LHCN-M2 (cell line): ENCODE data around the gene ARHGEF4. TPM values are rescaled to one million over a fixed set of nuclear protein-coding genes. Genes with fewer than 3 reads are reported as not detected.

ENCODE experiments used
- DNase-seq: peaks from one replicate; pipeline ENCODE4 v3.0.0-alpha.2; 2012; ENCODE audit warnings: low read depth
- total RNA-seq: library from RNA; depleted of rRNA; stranded (reverse); fragments of >200 nt; gene quantifications from 2 replicates; pipeline ENCODE4 v1.2.3, GENCODE V29; 2014

Gene ARHGEF4
- total RNA-seq, 1 experiment from 2014 or later, result 0.23 TPM

DNA sequence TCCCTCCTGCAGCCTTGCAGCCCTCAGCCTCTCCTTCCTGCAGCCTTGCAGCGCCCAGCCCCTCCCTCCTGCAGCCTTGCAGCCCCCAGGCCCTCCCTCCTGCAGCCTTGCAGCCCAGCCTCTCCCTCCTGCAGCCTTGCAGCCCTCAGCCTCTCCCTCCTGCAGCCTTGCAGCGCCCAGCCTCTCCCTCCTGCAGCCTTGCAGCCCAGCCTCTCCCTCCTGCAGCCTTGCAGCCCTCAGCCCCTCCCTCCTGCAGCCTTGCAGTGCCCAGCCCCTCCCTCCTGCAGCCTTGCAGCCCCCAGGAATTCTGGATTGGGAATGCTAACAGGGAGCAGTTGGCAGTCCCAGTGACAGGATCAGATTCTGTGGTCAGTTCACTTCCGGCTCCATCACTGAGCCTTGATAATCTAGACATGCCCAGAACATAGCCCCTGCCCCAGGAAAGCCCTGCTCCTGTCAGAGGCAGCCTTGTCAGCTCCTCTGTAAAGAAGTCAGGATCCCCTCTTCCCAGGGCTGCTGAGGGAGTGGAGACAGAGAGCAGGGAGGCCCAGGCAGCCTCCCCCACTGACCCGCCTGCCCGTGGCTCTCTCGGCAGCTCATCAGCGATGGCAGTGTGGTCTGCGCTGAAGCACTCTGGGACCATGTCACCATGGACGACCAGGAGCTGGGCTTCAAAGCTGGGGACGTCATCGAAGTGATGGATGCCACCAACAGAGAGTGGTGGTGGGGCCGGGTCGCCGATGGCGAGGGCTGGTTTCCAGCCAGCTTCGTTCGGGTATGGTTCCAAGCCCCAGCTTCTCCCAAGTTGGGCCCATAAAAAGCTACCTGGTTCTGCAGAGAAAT lies 201.8 kb downstream of the ARHGEF4 start:
- no peak for DNase-seq

DNA sequence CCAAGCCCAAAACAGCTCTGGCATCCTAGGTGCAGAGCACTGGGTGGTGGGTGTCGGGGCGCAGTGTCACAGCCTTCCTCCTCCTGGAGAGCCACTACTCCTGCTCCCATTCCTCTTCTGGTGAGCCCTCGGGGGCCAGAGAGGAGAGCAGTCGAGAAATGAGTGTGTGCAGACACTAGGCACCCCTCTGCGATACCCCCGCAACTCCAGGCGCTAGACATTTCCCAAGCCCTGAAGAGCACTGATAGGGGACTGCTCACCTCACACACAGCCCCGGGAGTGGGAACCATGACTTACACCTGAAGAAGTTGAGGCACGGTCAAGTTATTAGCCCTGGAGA lies 202.4 kb downstream of the ARHGEF4 start:
- no peak for DNase-seq

GRCh38 chr2:131039535-131039907 lies 202.8 kb downstream of the ARHGEF4 start:
- DNase-seq, result no peak

- DNase-seq, result no peak
Observed at GRCh38 chr2:131039908-131040660, 203.4 kb downstream of the ARHGEF4 start.

DNA sequence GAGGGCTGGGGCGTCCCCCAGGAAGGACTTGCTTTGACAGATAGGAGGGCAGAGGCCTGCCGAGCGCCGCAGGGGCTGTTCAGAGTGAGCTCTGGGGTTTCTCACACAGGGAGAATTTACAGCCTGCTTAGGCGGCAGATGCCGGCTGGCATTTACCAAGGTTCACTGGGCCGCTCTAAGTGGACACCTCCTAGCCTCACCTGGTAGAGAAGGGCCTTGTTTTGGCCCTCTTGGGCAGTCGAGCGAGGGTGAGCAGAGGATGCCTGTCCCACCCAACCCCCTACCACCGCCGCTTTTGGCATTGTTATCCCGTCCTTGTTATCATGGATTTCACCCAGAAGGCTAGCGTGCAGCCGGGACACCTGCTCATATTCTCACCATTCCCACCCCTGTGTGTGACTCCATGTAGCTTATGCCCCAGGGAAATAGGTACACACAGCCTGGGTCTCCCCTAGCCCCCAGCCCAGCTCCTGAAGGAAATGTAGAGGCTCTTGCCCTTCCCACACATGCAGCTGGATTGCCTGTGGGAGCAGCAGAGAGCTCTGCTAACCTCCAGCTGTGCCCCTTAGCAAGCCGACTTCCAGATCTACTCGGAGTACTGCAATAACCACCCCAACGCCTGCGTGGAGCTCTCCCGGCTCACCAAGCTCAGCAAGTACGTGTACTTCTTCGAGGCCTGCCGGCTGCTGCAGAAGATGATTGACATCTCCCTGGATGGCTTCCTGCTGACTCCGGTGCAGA lies 204.1 kb downstream of the ARHGEF4 start:
- DNase-seq, result no peak

GRCh38 chr2:131041402-131042147 lies 204.9 kb downstream of the ARHGEF4 start:
- DNase-seq, result no peak

GRCh38 chr2:131042148-131042775 lies 205.5 kb downstream of the ARHGEF4 start:
- no peak for DNase-seq

DNA sequence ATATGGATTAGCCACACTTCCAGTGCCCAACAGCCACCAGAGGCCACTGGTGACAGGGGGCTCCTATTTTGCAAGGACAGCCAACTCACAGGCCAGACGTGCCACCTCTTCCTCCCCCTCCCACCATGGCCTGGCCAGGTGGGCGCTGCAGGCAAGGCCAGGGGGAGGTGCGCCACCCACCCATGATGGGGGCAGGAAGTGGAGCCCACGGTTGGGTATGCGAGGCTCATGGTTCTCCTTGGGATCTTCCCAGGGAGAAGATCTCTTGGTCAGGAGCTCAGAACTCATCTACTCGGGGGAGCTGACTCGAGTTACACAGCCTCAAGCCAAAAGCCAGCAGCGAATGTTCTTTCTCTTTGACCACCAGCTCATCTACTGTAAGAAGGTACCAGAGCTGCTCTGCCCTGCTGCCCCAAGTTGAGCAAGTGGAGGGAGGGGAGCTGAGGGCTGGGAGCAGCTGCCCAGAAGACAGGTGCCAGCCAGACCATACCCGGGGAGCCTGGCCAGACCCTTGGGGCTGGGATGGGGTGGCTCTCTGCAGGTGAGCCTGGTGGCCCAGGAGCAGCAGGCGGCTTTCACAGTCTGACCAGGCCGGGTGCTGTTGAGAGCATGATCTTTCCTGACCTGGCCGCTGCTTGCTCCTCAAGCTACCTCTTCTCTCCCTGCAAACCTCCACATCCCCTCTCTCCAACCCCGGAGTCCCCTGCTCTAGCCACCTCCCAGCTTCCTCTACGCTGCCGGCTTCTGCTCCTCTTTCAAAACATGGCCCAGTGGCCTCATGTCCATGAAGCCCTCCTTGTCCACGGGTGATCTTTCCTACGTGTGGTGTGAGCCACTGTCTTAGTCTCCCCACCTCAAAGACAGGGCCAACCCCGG lies 206.7 kb downstream of the ARHGEF4 start:
- no peak for DNase-seq

- no peak for DNase-seq
Observed at GRCh38 chr2:131044075-131044756, 207.5 kb downstream of the ARHGEF4 start.

- no peak for DNase-seq
Observed at GRCh38 chr2:131044757-131045150, 208.0 kb downstream of the ARHGEF4 start.

- no peak for DNase-seq
Observed at GRCh38 chr2:131045286-131046027, 208.7 kb downstream of the ARHGEF4 start.

GRCh38 chr2:131046028-131046917 lies 209.6 kb downstream of the ARHGEF4 start:
- no peak for DNase-seq

GRCh38 chr2:131046918-131047652 lies 210.4 kb downstream of the ARHGEF4 start:
- no peak for DNase-seq

DNA sequence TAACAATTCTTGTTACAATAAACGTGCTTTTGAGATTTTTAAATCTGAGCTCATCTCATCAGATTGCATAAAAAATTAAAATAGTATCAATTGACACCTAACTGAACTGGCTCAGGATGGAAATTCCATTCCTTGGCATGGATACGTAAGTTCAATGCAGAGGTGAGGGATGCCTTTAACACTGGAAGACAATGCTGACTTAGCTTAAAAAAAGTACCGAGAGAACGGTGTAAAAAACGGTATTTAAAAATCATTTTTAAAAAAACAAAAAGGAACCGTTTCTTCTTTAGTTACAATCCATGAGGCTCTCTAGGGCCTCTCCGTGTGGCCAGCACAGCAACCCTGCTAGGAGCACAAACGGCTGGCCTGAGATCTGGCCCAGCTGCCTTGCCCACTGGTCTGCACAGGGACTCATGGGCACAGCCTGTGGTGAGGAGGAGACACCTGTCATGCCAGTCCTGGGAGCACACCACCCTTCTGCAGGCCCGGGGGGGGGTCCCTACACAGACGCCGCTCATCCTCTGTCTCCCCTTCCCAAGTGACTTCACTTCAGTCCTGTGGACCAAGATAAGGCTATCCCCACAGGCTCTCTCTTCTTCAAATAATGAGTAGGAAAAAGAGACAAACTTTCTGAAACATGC lies 211.3 kb downstream of the ARHGEF4 start:
- DNase-seq, result no peak

GRCh38 chr2:131048641-131049040 lies 211.9 kb downstream of the ARHGEF4 start:
- DNase-seq, result no peak

- DNase-seq, result no peak
Observed at GRCh38 chr2:131049150-131049718, 212.5 kb downstream of the ARHGEF4 start.
